Neuron (in vitro differentiated cells): ENCODE data around the gene HYI.
"Not testable (repeated sequence)": the region's sequence is repeated elsewhere in the genome, so short reads cannot be mapped to it uniquely, and the experiment has no call there.

Experiments used
- H2AFZ ChIP-seq: one replicate; pipeline ENCODE4 v1.6.1; 2013; ENCODE audit warnings: low read depth, mild to moderate bottlenecking, inconsistent platforms, low read length, moderate library complexity
- H3K27me3 ChIP-seq: one replicate; pipeline ENCODE4 v1.6.1; 2013; ENCODE audit warnings: low read length; ENCODE audit not compliant: insufficient read depth
- H3K36me3 ChIP-seq: one replicate; pipeline ENCODE4 v1.6.1; 2013; ENCODE audit warnings: low read length; ENCODE audit not compliant: insufficient read depth
- H3K4me1 ChIP-seq: one replicate; pipeline ENCODE4 v1.6.1; 2013; ENCODE audit warnings: low read length; ENCODE audit not compliant: insufficient read depth
- H3K4me3 ChIP-seq: 2 replicates; pipeline ENCODE4 v1.5.1; 2013; ENCODE audit warnings: mild to moderate bottlenecking, low read length, moderate library complexity
- H3K9me3 ChIP-seq: one replicate; pipeline ENCODE4 v1.6.1; 2013; ENCODE audit warnings: low read length

The HYI gene, protein sequence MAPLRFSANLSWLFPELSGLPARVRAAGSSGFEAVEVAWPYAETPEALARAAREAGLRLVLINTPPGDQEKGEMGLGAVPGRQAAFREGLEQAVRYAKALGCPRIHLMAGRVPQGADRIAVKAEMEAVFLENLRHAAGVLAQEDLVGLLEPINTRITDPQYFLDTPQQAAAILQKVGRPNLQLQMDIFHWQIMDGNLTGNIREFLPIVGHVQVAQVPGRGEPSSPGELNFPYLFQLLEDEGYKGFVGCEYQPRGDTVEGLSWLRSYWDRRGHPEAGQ

DNA sequence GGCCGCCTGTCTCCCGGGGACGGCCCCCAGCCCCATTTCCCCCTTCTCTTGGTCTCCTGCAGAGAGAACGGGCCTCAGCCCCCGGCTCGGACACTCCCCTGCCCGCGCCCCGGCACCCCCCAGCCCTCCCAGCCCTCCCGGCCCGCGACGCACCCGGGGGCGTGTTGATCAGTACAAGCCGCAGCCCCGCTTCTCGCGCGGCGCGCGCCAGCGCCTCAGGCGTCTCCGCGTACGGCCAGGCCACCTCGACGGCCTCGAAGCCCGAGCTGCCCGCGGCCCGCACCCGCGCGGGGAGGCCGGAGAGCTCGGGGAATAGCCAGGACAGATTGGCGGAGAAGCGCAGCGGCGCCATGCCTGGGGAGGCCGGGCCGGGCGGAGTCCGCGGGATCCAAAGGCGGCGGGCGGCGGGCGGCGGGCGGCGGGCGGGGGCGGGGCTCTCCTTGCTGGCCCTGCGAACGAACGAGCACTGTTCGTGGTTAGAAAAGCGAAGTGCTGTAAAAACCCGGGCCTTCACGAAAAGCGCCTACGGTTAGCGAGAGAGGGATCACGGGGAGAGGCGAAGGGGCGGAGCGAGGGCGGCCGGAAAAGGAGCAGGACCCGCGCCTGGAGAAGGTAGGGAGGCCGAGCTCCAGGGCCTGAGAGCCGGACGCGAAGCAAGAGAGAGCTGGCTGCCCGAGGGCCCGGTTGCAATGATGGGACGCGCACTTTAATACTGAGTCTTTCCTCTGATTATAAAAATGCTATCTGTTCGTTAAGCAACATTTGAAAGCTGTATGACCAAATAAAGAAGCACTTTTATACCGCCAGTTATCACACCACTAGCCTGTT, at the start of gene HYI:
Gene HYI, minus strand, starts transcription at position 490 of the 828 bp plus-strand sequence. Its CDS starts 138 bp downstream, at position 352.
- Histone ChIP-seq H3K4me3 (no peak within 1 kb of the TSS), H2AFZ (no peak within 1 kb of the TSS), H3K4me1 (no peaks in the 10 kb centered on the region), H3K9me3 (no peaks in the 10 kb centered on the region), H3K27me3 (no peaks in the 10 kb centered on the region), H3K36me3 (peaks cover 36% of the 10 kb centered on the region)

DNA sequence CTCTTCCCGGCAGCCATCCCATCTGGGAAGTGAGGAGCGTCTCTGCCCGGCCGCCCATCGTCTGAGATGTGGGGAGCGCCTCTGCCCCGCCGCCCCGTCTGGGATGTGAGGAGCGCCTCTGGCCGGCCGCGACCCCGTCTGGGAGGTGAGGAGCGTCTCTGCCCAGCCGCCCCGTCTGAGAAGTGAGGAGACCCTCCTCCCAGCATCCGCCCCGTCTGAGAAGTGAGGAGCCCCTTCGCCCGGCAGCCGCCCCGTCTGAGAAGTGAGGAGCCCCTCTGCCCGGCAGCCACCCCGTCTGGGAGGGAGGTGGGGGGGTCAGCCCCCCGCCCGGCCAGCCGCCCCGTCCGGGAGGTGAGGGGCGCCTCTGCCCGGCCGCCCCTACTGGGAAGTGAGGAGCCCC, 48.1 kb upstream of the HYI start:
- not testable (repeated sequence) for H3K36me3 ChIP-seq, H3K9me3 ChIP-seq

DNA sequence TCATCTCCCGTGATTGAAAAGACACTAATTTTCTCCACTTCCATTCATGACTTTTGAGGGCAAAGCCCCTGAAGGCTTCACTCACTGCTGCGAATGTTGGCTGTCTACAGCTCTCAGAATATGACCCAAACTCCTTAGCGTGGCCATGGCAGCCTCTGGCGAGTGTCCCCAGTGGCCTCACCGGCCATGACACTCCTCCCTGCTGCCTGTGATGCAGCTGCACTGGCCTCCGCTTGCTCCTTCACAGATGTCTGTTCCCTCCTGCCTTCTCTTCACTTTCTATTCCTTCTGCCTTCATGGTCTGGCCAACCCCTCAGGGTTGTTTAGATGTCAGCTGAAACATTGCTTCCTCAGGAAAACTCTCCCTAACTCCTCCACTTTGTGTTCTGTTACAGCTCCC, 46.2 kb upstream of the HYI start:
- H3K36me3 ChIP-seq: no peaks in the 10 kb centered on the region
- H2AFZ ChIP-seq: no peak overlapping the region
- no peaks in the 10 kb centered on the region for H3K9me3 ChIP-seq
- no peaks in the 10 kb centered on the region for H3K4me1 ChIP-seq
- peaks cover 4% of the 10 kb centered on the region for H3K27me3 ChIP-seq
- H3K4me3 ChIP-seq: no peak overlapping the region

More for the DNA sequence above, 48.1 kb upstream of the HYI start:
- H3K4me3 ChIP-seq, H3K4me1 ChIP-seq, H2AFZ ChIP-seq, H3K27me3 ChIP-seq: not testable (repeated sequence)

DNA sequence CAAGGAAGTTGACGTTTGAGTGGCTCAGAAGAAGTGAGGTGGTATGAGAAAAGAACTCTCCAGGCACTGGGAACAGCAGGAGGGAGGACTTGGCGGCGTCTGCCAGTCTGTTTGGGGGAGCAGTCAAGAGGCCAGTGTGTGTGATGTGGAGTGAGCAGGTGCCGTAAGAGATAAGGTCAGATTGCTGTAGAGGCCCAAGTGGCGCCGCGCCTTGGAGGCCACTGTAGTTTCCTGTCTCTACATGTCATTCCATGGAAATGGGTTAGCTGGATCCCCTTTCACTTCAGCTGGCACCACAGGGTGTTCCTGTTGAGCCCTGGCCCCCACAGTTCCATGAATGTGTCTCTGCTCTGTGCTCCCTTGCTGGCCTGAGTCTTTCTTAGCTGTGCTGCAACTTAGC, 41.5 kb upstream of the HYI start:
- H3K4me1 ChIP-seq: no peaks in the 10 kb centered on the region
- H3K4me3 ChIP-seq: no peak overlapping the region
- peaks cover 2% of the 10 kb centered on the region for H3K9me3 ChIP-seq
- peaks cover 4% of the 10 kb centered on the region for H3K27me3 ChIP-seq
- H2AFZ ChIP-seq: no peak overlapping the region
- H3K36me3 ChIP-seq: no peaks in the 10 kb centered on the region

DNA sequence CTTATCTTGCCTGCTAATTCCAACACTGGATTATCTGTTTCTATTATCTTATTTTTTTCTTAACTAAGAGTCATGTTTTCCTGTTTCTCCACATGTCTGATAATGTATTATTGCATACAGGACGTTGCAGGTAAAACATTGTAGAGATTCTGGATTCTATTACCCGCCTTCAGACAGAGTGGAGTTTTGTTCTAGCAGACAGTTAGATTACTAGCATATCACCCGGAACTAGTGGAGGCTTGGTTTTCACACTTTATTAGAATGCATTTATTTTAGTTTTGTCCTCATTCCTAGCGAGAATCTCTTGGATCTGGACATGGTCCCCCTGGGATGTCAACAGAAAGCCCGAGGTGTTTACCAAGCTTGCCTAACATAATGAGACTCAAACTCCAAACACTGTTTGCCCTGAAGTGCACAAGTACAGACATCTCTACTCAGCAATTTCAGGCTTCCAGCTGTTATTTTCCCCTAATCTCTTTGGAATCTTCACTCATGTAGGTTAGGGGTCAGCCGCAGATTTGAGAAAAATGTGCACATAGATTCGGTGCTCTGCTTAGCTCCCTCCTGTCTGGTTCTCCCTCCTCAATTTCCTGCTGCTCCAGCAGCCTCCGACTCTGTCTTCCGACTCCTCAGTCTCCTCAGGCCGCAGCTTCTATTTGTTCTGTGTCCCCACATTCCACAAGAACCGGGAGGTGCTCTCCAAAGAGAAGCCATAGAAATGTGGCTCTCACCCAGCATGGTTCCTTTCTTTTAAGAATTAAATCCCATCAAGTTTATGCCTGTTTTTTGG, 40.1 kb upstream of the HYI start:
- H3K4me3 ChIP-seq: no peak overlapping the region
- peaks cover 2% of the 10 kb centered on the region for H3K9me3 ChIP-seq
- H3K4me1 ChIP-seq: no peaks in the 10 kb centered on the region
- peaks cover 4% of the 10 kb centered on the region for H3K27me3 ChIP-seq
- H2AFZ ChIP-seq: peak overlapping the region; percentile 8
- H3K36me3 ChIP-seq: no peaks in the 10 kb centered on the region

DNA sequence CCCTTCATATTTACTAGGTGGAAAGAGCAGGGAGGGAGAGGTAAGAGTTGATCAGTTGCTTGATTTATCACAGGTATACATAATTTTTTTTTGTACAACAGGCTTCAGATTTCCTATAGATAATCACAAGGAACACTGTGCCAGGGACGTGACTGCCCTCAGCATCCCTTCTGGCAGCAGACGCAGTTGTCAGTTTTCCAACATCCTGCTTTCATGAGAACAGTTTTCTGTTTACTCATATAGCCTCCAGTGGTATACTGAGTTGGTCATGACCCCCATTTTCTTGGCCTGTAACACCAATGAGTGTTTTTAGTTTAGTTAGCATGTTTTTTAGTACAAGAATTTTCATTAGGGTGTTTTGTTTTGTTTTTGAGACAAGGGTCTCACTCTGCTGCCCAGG, 39.1 kb upstream of the HYI start:
- peaks cover 4% of the 10 kb centered on the region for H3K27me3 ChIP-seq
- no peak overlapping the region for H2AFZ ChIP-seq
- H3K4me1 ChIP-seq: no peaks in the 10 kb centered on the region
- H3K36me3 ChIP-seq: no peaks in the 10 kb centered on the region
- peaks cover 2% of the 10 kb centered on the region for H3K9me3 ChIP-seq
- no peak overlapping the region for H3K4me3 ChIP-seq

DNA sequence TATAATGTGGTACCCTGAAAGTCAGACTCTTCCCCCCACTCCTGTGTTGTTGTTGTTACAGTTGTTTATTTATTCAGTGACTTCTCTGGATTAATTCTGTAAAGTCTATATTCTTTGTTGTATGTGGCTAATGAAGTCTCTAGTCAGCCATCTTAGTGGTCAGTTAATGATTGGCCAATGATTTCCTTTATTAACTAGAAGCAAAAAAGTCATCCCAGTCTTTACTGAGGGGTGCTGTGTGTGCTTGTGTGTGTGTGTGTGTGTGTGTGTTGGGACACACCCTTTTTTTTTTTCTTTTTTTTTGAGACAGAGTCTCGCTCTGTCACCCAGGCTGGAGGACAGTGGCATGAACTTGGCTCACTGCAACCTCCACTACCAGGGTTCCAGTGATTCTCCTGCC, 37.3 kb upstream of the HYI start:
- no peak overlapping the region for H2AFZ ChIP-seq
- peaks cover 4% of the 10 kb centered on the region for H3K27me3 ChIP-seq
- no peak overlapping the region for H3K4me3 ChIP-seq
- H3K9me3 ChIP-seq: peaks cover 2% of the 10 kb centered on the region
- H3K4me1 ChIP-seq: no peaks in the 10 kb centered on the region
- H3K36me3 ChIP-seq: no peaks in the 10 kb centered on the region

DNA sequence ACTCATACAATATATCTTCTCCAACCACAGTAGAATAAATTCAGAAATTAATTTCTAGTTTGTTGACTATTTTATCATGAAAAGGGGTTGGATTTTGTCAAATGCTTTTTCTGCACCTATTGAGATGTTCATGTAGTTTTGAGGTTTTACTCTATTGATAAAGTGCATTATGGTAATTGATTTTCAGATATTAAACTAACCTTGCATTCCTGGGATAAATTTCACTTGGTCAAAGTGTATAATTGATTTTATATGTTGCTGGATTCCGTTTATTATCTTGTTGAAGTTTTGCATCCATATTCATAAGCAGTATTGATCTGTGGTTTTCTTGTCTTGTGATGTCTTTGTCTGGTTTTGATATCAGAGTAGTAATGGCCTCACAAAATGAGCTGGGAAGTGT, 34.4 kb upstream of the HYI start:
- Histone ChIP-seq H2AFZ (no peak overlapping the region), H3K36me3 (no peaks in the 10 kb centered on the region), H3K27me3 (no peaks in the 10 kb centered on the region), H3K9me3 (peaks cover 2% of the 10 kb centered on the region), H3K4me3 (no peak overlapping the region), H3K4me1 (no peaks in the 10 kb centered on the region)

DNA sequence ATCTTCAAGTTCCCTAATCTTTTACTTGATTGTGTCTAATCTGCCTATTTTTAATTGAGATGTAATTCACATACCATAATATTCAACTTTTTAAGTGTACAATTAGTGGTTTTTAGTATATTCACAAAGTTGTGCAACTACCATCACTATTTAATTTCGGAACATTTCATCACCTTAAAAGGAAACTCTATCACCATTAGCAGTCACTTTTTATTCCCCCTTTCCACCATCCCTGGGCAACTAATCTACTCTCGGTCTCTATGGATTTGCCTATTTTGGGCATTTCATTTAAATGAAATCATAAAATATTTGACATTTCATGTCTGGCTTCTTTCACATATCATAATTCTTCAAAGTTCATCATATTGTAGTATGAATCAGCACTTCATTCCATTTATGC, 30.6 kb upstream of the HYI start:
- no peaks in the 10 kb centered on the region for H3K4me1 ChIP-seq
- no peaks in the 10 kb centered on the region for H3K36me3 ChIP-seq

DNA sequence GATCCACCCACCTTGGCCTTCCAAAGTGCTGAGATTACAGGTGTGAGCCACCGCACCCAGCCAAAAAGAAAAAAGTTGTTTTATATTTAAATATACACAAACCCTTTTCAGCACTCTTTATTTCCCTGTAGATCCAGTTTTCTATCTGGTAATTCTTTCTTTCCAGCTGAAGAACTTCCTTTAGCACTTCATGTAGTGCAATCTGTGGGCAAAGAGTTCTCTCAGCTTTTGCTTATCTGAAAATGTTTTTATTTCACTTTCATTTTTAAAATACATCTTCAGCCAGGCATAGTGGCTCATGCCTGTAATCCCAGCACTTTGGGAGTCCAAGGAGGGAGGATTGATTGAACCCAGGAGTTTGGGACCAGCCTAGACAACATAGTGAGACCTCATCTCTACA, 28.5 kb upstream of the HYI start:
- Histone ChIP-seq H3K27me3 (no peaks in the 10 kb centered on the region), H2AFZ (no peak overlapping the region), H3K4me1 (no peaks in the 10 kb centered on the region), H3K9me3 (no peaks in the 10 kb centered on the region), H3K36me3 (no peaks in the 10 kb centered on the region), H3K4me3 (no peak overlapping the region)

More for the DNA sequence above, 30.6 kb upstream of the HYI start:
- Histone ChIP-seq H3K27me3 (no peaks in the 10 kb centered on the region), H3K4me3 (no peak overlapping the region), H2AFZ (no peak overlapping the region), H3K9me3 (no peaks in the 10 kb centered on the region)

DNA sequence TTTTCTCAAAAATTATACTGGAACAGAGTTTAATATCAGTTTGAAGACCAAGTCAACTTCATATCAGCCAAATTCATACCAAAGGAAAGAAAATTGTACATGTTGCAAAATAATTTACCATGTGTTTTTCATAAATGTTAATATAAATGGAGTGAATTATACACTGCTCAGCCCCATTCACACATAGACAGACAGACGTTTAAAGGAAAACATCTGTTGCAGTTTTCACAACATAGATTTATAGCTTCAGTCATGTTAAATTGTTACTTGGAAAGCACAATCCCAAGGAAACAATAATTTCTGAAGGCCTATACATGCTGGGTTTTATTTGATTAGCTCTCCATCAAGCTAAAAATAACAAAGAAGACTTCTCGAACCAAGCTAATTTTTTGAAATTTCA, 27.8 kb upstream of the HYI start:
- Histone ChIP-seq H3K4me1 (no peaks in the 10 kb centered on the region), H2AFZ (no peak overlapping the region), H3K9me3 (no peaks in the 10 kb centered on the region), H3K4me3 (no peak overlapping the region), H3K36me3 (no peaks in the 10 kb centered on the region), H3K27me3 (no peaks in the 10 kb centered on the region)

DNA sequence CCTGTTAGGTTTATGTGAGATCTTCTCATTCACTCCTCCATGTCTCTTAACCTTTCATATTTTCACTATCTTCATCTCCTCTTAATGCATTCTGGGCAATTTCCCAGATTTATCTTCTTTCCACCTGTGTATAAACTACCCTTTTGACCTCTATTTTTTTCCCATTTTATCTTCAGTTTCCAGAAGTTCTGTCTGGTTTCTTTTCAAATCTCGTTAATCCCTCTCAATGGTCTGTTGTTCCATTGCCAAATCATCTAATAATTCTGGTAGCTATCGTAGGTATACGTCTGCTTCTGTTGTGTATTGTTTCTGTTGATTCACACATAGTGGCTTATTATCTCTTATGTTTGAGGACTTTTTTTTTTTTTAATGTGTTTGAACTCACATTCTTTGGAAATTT, 25.7 kb upstream of the HYI start:
- Histone ChIP-seq H3K4me1 (no peaks in the 10 kb centered on the region), H3K9me3 (no peaks in the 10 kb centered on the region), H3K4me3 (no peak overlapping the region), H2AFZ (no peak overlapping the region), H3K36me3 (no peaks in the 10 kb centered on the region), H3K27me3 (no peaks in the 10 kb centered on the region)

DNA sequence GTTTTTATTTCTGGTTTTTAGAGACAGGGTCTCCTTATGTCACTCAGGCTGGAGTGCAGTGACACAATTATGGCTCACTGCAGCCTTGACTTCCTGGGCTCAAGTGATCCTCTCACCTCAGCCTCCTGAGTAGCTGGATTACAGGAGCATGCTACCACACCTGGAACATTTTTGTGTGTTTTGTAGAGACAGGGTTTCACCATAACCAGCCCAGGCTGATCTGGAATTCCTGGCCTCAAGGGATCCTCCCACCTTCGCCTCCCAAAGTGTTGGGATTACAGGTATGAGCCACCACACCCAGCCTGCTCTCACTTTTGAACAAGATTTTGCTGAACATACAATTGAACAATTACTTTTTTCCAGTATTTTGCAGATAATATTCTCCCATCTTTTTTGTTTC, 24.0 kb upstream of the HYI start:
- Histone ChIP-seq H3K36me3 (no peaks in the 10 kb centered on the region), H3K4me3 (no peak overlapping the region), H2AFZ (no peak overlapping the region), H3K27me3 (no peaks in the 10 kb centered on the region), H3K9me3 (no peaks in the 10 kb centered on the region), H3K4me1 (no peaks in the 10 kb centered on the region)
